ELR (cell line): ENCODE results near the gene CAMKV.
"Not testable (repeated sequence)": the region's sequence is repeated elsewhere in the genome, so short reads cannot be mapped to it uniquely, and the experiment has no call there.

Source experiments
- DNase-seq: peaks from one replicate; pipeline ENCODE4 v3.0.0-alpha.2; 2015; ENCODE audit warnings: low read depth

The CAMKV gene

DNA sequence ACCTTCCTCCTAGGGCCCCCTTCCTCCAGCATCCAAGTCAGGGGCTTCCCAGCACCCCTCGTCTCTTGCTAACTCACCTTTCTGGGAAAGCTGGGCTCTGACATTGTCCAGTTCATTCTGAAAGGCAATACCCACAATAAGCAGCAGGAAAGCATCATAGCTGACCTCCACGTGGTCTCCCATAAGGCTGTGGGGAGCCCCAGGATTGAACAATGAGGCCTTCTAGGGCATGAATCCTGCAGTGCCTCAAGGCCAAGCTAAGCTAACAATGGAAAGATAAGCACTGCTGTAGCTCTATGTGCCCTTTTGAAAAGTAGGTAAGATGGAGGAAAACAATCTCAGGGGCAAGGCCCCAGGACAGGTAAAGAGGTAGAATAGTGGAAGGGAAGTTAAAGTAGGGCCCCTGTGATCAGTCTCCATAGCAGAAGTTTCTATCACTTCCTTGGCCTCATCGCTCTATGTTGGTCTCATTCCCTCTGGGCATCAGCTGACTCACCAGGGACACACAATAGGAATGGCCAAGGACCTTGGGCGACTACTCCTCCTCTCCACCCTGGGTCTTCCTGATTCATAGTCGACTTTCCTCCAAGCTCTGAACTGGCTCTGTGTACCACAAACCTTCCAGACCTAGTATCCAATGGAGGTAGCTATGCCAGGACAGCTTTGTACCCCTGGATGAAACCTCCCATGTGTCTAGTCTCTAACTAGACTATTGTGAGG lies 25.1 kb downstream of the CAMKV start:
- DNase-seq = peak; percentile 58

DNA sequence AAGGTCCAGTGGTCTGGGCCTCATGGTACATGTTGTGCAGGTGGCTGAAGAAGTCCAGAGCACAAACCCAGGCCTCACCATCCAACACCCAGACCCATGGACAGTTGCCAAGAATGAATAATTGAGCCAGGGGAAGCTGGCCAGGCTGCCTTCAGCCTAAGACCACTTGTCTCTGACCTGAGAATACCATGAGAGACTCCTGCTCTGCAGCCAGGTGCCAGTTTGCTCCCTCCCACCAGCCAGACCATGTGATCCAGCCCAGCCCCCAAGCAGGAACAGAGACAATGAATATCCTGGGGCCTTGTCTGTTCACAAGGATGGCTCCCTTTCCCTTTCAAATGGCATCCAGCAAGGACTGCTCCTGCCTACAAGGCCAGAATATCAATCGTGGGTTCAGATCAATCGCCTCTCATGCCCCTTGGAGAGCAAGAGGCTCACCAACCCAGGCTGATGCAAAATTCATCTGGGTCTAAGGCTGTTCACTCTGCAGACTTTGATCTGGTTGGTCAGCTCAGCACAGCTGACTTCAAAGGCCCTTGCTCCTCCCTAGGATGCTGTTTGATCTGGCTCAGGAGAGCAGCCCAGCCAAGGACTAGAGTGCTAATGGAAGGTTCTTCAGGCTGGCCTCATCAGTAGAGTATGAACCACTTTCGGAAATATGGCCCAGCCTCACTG lies 26.7 kb downstream of the CAMKV start:
- no peak for DNase-seq

DNA sequence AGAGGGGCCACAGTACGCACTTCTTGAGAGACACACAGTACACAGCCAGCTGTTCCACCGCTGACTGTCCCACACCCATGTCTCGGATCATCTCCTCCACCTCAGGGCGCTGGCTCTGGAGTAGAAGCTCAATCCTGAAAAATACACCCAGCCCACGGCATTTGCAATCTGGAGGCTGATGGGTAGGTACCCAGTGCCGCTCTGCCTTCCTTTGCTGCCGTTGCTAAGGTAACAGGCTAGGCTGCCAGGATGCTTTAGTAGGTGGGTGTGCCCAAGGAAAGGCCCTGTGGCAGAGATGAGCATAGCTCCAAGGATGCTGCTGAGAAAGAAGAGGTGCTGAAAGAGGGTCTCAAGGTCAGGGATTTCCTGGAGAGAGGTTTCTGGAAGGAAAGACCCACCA lies 27.9 kb downstream of the CAMKV start:
- no peak for DNase-seq

DNA sequence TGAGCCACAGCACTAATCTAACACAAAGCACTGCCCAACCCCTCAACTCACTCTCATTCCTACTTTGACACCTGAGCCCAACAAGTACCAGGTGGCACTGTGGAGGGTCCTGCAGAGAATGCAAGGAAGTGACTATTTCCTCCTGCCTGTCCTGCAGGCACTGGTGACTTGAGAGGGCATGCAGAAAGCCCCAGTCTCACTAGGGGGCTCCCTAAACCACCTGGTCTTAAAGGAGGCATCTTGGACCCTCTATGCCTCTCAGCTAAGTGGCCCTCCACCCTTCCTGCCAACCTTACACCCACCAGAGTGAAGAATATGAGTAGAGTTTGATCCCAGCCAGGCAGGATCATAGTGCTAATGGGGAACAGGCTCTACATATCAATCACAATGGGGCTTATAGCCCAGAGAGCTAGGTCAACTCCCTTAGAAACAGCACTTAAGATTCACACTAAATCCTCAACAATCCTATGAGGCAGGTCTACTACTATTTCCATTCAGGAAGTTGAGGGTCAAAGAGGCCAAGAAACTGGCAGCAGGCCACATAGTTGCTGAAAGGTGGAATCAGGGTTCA lies 28.5 kb downstream of the CAMKV start:
- peak; percentile 33 for DNase-seq

DNA sequence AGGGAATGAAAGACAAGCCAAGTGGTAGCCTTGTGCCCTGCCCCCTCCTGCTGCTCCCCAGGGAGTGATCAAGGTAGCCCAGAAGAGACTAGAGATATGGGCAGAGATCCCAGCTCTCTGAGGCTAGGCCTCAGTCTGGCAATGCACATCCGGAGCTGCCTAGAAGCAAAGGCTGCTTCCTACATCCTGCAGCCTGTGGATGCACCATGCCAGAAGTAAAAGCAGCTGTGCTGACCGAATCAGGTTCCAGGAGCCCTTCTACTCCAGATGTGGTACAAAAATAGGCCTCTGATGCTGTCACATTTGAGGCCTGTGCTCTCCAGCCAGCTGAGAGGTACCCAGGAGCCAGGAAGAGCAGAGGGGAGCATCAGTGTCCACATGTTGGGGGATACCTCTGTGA lies 29.3 kb downstream of the CAMKV start:
- no peak for DNase-seq

DNA sequence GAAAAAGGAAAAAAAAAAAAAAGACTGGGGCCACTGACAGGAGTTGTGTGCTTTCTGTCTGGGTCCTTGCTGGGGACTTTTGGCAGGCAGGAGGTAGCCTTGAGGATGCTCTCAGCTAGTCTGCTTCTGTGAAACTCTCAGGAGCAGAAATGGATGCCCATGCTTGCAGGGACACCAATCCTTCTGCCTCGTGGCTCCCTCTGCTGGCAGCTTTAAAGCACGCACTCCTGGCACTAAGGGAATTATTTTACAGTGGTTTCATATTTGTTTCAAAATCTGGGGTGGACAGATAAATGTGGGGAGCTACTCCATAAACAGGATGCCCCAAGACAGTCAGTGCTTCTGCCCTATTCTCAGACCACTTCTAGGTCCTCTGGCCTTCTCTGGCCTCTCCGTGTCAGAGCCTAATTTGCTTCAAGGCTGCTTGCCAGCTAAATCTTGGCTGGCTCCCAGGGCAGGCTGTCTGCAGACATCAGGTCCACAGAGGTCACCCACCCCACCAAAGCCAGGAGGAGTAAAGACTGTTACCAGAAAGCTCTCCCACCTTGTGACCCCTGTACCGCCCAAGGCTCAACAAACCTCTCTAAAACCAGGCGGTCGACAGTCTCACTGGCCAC lies 30.4 kb downstream of the CAMKV start:
- DNase-seq = peak; percentile 75

DNA sequence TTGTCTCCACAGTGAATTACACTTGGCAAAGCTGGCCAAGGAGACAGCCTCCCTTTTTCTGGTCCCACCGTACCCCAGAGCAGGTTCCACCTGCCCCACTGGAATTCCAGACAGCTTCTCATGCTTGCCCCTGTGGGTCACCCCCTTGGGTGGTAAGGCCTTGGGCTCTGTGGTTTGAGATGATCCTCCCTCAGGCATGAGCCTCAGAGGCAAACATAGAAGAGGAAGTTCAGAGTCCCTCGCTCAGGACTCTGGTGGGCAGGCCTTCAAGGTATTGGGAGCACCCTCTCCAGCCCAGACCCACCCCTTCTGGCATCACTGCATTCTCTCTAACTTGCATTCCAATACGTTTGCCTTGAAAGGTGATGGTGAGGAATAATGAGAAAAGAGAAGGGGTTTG lies 38.4 kb downstream of the CAMKV start:
- DNase-seq = no peak

DNA sequence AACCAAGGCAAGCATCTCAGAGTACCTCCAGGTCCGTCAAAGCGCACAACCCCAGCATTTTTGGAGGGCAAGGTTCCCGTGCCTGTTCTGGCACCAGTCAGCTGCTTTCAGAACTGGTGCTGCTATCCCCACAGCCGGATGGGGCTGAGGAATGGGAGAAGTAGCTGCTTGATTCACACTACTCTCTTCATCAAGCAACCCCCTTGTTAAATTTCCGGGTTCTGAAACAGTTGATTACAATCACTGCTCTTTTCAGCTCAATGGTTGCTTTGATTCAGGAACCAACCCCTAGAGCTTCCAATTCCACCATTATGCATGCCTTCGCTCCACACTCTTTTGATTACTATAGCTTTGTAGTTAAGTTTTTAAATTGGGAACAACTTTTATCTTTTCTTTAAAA lies 43.7 kb downstream of the CAMKV start:
- DNase-seq = no peak

DNA sequence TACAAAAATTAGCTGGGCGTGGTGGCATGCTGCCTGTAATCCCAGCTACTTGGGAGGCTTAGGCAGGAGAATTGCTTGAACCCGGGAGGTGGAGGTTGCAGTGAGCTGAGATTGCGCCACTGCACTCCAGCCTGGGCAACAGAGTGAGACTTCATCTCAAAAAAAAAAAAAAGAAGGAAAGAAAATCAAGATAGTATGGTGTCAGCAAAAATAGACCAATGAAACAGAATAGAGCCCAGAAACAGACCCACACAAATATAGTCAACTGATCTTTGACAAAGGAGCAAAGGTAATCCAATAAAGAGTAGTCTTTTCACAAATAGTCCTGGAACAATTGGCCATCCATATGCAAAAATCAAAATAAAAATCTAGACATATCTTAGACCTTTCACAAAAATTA lies 46.6 kb downstream of the CAMKV start:
- DNase-seq = not testable (repeated sequence)

DNA sequence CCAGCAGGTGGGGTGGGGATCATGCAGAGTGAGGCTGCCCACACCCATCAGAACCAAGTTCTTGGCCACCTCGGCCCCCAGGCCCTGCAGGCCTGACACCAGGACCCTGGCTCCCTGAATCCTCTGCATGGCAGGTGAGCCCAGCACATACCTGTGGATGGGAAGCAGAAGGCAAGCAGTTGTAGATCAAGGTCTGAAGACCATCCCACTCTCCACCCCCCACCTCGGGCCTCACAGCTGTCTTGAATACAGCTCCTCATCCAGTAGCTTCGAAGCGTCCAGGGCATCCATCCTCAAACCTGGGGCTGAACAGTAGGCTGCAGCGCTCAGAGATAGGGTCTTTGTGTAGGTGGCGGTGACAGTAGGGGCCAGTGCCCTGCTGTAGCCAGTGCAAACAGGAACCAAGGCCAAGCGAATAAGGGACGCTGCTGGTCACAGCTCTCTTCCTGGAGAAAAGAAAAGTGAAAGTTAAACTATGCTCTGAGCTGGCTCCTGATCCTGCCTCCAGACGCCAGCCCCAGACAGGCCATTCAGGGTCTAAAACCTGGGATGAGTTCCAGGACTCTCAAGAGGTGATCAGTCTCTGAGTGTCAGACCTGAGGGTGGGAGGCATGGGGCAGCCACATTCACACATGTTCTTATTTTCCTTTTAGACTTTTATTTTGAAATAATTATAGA lies 56.1 kb downstream of the CAMKV start, which contains the start of gene UBA7:
UBA7 (minus strand) TSS at position 457 of the 678 bp plus-strand sequence; CDS start at position 291, 166 bp downstream.
- peak; percentile 79 for DNase-seq

DNA sequence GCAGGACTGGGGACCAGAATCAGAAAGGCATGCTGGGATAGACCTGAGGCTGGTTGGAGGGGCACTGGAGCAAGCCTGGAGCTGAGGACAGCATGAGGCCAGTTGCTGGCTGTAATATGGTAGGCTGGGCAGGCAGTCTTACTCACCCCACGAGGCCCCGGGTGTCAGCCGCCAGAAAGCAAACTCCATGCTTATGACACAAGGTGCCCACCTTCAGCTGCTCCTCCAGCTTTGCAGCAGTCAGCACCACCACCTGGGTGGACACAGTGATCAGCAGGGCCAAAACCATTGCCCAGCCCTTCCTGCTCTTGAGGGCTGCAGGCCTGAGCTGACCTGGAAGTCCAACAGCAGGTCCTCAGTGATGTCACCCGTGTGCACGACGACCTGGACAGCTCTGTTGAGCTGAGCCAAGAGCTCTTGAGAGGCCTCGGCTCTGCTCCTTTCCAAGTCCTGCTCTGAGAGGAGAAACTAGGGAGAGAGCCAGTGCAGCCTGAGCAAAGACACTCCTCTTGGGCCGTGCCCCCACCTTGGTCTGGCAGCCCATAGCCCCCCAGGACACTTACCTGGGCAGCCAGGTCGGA lies 56.7 kb downstream of the CAMKV start:
- peak; percentile 13 for DNase-seq
